Pulmonary artery endothelial cell (primary cell): ENCODE data around the gene PTPRC. TPM values are rescaled to one million over a fixed set of nuclear protein-coding genes. Genes with fewer than 3 reads are reported as not detected.

ENCODE experiments used
- DNase-seq: peaks from one replicate; pipeline ENCODE4 v3.0.0-alpha.2; 2011; ENCODE audit warnings: low read depth, low spot score
- total RNA-seq: library from RNA; depleted of rRNA; stranded (reverse); fragments of >200 nt; gene quantifications from 2 replicates; pipeline ENCODE4 v1.2.3, GENCODE V29; 2014

PTPRC gene
- total RNA-seq, 1 donor from 2014 or later = not detected

DNA sequence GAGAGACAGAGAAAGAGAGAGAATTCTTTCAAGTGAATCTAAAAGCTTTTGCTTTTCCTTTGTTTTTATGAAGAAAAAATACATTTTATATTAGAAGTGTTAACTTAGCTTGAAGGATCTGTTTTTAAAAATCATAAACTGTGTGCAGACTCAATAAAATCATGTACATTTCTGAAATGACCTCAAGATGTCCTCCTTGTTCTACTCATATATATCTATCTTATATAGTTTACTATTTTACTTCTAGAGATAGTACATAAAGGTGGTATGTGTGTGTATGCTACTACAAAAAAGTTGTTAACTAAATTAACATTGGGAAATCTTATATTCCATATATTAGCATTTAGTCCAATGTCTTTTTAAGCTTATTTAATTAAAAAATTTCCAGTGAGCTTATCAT, 117.6 kb downstream of the PTPRC start:
- no peak for DNase-seq

DNA sequence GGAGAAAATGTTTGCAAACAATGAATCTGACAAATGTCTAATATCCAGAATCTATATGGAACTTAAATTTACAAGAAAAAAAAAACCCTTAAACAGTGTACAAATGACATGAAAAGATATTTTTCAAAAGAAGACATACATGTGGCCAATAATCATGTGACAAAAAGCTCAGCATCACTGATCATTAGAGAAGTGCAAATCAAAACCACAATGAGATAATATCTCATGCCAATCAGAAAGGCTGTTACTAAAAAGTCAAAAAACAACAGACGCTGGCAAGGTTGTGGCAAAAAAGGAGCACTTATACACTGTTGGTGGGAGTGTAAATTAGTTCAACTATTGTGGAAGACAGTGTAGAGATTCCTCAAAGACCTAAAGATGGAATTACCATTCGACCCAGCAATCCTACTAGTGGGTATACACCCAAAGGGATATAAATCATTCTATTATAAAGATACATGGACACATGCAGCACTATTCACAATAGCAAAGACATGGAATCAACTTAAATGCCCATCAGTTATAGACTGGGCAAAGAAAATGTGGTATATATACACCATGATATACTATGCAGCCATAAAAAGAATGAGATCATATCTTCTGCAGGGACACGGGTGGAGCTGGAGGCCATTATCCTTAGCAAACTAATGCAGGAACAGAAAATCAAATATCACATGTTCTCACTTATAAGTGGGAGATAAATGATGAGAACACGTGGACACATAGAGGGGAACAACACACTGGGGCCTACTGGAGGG, 123.2 kb downstream of the PTPRC start:
- DNase-seq = no peak

DNA sequence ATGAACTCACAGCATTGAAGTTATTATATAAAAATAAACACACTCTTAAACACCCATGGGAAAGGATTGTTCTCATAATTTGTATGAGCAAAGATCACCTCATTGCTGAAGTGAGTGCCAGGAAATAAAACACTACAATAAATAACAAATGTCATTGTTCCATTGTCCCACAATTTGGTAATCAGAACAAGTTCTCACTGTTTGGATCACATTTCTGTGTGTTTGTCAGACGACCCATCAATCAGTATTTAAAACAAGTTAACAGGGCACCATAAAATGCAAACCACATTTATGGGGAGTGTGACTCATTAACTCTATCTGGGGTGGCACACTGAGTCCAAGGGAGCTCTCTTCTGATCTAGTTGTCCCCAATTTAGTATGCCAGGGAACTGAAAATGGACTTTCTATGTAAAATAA, 124.5 kb downstream of the PTPRC start:
- DNase-seq = peak; percentile 10

- DNase-seq = no peak
Measured at GRCh38 chr1:198764748-198765147, 125.9 kb downstream of the PTPRC start.

DNA sequence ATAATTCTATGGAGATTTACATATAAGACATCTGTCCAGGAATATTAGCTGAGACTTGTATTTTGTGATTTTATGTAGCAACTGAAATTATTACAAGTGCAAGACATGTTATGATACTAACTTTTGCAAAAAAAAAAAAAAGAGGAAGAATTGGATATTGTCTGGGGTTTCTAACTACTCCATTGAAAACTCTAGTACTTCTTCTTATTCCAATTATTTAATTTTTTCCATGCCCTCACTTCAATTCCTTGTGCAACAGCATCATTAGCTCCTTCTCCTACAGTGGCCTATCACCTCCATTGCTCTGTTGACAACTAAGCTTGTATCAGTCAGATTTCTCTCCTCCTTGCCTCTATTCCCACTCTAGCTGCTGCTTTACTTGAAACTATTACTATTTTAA, 126.6 kb downstream of the PTPRC start:
- DNase-seq = no peak

- peak; percentile 19 for DNase-seq
Measured at GRCh38 chr1:198771563-198772153, 132.8 kb downstream of the PTPRC start.

GRCh38 chr1:198772626-198773025, 133.8 kb downstream of the PTPRC start:
- no peak for DNase-seq

- DNase-seq = no peak
Measured at GRCh38 chr1:198773030-198773429, 134.2 kb downstream of the PTPRC start.

- DNase-seq = no peak
Measured at GRCh38 chr1:198773523-198773922, 134.7 kb downstream of the PTPRC start.

DNA sequence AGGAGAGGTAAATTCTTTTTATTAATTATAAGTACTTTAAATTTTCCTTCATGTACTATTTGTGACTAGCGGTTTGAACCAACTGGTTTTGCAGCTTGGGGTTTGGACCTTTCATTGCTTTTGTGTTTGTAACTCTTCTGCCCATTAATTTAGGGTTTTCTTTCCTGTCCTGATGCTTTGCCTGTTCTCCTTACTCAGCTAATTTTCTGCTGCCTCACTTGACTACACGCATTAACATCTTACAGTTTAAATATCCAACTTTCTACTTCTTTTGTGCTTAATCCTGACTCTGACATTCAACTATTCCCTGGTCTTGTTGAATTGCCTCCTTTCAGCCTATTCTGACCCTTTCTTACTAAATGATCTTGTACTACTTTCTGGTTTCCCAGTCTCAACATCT, 135.6 kb downstream of the PTPRC start:
- no peak for DNase-seq

DNA sequence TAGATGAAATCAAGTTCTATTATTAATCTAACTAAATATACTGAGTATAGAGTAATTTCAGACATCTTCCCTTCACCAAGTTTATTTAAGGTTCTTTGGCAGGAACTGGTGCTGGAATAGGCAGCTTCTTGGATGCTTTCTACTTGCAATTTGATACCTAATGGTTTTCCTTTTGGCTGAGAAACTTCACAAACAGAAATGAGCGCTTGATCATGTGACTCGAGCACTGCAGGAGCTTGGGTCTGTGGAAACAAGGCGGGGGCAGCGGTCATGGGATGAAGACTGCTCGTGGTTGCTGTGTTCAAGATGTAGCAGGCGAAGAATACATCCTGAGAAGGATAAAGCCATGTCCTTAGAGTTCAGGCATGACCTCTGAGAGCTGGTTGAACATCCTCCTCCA, 136.8 kb downstream of the PTPRC start:
- no peak for DNase-seq

- DNase-seq = peak; percentile 97
Measured at GRCh38 chr1:198776602-198777029, 137.8 kb downstream of the PTPRC start.

- no peak for DNase-seq
Measured at GRCh38 chr1:198778049-198778448, 139.2 kb downstream of the PTPRC start.

DNA sequence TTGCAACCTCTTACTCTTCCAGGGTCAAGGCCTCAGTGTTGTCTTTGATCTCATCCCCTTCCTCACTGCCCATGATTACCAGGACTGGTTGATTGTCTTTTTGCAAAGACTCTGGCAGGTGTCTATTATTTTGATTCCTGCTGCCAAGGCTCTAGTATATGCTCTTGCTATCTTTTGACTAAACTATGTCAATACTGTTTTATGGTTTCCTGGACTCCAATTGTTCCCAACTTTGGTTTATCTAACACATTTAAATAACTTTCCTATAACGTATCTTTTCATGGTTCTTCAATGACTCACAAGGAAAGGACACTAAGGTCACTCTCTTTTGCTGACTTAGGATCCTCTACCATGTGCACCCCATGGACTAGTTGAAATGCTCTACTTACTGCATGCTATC, 141.5 kb downstream of the PTPRC start:
- peak; percentile 76 for DNase-seq

DNA sequence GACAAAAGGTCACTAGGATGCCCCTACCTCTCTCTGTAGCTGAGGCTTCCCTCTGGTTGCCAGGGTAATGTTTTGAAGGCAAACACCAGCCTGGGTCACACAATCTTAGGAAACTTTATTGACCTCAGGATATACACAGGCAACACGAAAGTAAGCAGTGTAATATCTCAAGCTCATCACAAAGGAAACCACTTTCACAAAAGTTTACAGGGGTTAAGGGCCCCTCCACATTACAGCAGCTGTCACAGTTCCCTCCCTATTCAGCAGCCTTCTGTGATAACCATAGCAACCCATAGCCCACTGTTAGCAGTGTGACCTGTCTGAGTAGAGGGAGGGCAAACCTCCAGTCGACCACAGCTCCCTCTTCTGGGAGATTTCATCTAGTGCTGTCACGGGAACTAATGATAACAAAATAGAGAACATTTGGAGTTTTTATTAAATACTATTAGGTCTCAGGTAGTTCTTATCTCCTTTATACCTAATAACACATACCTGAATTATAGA, 149.8 kb downstream of the PTPRC start:
- peak; percentile 45 for DNase-seq

GRCh38 chr1:198793714-198794113, 154.9 kb downstream of the PTPRC start:
- DNase-seq = no peak

- no peak for DNase-seq
Measured at GRCh38 chr1:198794498-198794897, 155.7 kb downstream of the PTPRC start.

DNA sequence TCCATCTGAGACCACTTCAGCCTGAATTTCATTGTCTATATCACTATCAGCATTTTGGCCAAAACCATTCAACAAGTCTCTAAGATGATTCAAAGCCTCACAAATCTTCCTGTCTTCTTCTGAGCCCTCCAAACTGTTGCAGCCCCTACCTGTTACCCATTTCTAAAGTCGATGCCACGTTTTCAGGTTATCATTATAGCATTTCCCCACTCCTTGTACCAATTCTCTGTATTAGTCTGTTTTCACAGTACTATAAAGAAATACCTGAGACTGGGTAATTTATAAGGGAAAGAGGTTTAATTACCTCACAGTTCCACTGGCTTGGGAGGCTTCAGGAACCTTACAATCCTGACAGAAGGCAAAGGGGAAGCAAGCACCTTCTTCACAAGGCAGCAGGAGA, 158.8 kb downstream of the PTPRC start:
- no peak for DNase-seq

GRCh38 chr1:198798923-198799386, 160.1 kb downstream of the PTPRC start:
- DNase-seq = no peak

- DNase-seq = no peak
Measured at GRCh38 chr1:198805498-198806151, 166.8 kb downstream of the PTPRC start.

- no peak for DNase-seq
Measured at GRCh38 chr1:198806861-198807260, 168.0 kb downstream of the PTPRC start.
